Parathyroid adenoma (tissue), 2 donors: ENCODE measurements around the gene ZNF683.
"Not testable (repeated sequence)": the region's sequence is repeated elsewhere in the genome, so short reads cannot be mapped to it uniquely, and the experiment has no call there.

Experiments
- H2AFZ ChIP-seq: fragments of 300-600 bp; sonication (generic); one replicate; pipeline ENCODE4 v1.7.0; 2017; ENCODE audit warnings: antibody characterized with exemption, mild to moderate bottlenecking
- H3K27ac ChIP-seq: fragments of 300-600 bp; sonication (generic); one replicate; pipeline ENCODE4 v1.7.0; 2017
- H3K27me3 ChIP-seq: fragments of 300-600 bp; sonication (generic); one replicate; pipeline ENCODE4 v1.7.0; 2017; ENCODE audit warnings: low read length; ENCODE audit not compliant: control insufficient read depth, insufficient read depth
- H3K36me3 ChIP-seq: fragments of 300-600 bp; sonication (generic); one replicate; pipeline ENCODE4 v1.7.0; 2017; ENCODE audit warnings: low read length; ENCODE audit not compliant: control insufficient read depth, insufficient read depth
- H3K4me1 ChIP-seq: fragments of 300-600 bp; sonication (generic); one replicate; pipeline ENCODE4 v1.7.0; 2017; ENCODE audit warnings: control low read depth
- H3K4me2 ChIP-seq: fragments of 300-600 bp; sonication (generic); one replicate; pipeline ENCODE4 v1.7.0; 2017; ENCODE audit warnings: low read length
- H3K4me3 ChIP-seq: fragments of 300-600 bp; sonication (generic); one replicate; pipeline ENCODE4 v1.7.0; 2017; ENCODE audit warnings: low read depth, low read length
- H3K79me2 ChIP-seq: fragments of 300-600 bp; sonication (generic); one replicate; pipeline ENCODE4 v1.7.0; 2017; ENCODE audit warnings: control low read depth
- H3K9ac ChIP-seq: fragments of 300-600 bp; sonication (generic); one replicate; pipeline ENCODE4 v1.7.0; 2017; ENCODE audit warnings: mild to moderate bottlenecking
- H3K9me3 ChIP-seq: fragments of 300-600 bp; sonication (generic); one replicate; pipeline ENCODE4 v1.7.0; 2017; ENCODE audit warnings: low read length; ENCODE audit not compliant: control insufficient read depth
- CTCF ChIP-seq: fragments of 300-600 bp; sonication (generic); IDR thresholded peaks from one replicate; pipeline ENCODE4 v1.7.0; 2017; ENCODE audit warnings: antibody characterized with exemption, mild to moderate bottlenecking
- donor health status: primary hyperparathyroidism.

Gene ZNF683

GRCh38 chr1:26376050-26376449 is 3.5 kb upstream of the ZNF683 start:
- Histone ChIP-seq H3K4me1 (no peaks in the 10 kb centered on the region), H3K9me3 (no peaks in the 10 kb centered on the region), H3K27ac (no peak overlapping the region), H3K9ac (no peak overlapping the region), H3K4me3 (no peak overlapping the region), H3K4me2 (no peak overlapping the region), H3K27me3 (no peaks in the 10 kb centered on the region), H3K79me2 (no peaks in the 10 kb centered on the region), H2AFZ (no peak overlapping the region), H3K36me3 (no peaks in the 10 kb centered on the region)
- no peak for TF ChIP-seq CTCF

- Histone ChIP-seq H3K4me2 (no peak overlapping the region), H3K4me1 (no peaks in the 10 kb centered on the region), H3K4me3 (no peak overlapping the region), H3K27ac (no peak overlapping the region), H2AFZ (no peak overlapping the region), H3K79me2 (no peaks in the 10 kb centered on the region), H3K9me3 (no peaks in the 10 kb centered on the region), H3K27me3 (no peaks in the 10 kb centered on the region), H3K9ac (no peak overlapping the region), H3K36me3 (no peaks in the 10 kb centered on the region)
- TF ChIP-seq CTCF: no peak
Measured at GRCh38 chr1:26375081-26375480, 2.5 kb upstream of the ZNF683 start.

GRCh38 chr1:26374361-26374760 is 1.8 kb upstream of the ZNF683 start:
- H3K27ac ChIP-seq, H3K9me3 ChIP-seq: not testable (repeated sequence)

GRCh38 chr1:26373789-26374188 is 1.2 kb upstream of the ZNF683 start:
- no peak overlapping the region for H3K27ac ChIP-seq
- no peaks in the 10 kb centered on the region for H3K4me1 ChIP-seq
- no peak overlapping the region for H3K4me2 ChIP-seq
- H3K79me2 ChIP-seq: no peaks in the 10 kb centered on the region
- no peaks in the 10 kb centered on the region for H3K36me3 ChIP-seq
- no peak overlapping the region for H2AFZ ChIP-seq
- TF ChIP-seq CTCF: no peak
- no peak overlapping the region for H3K4me3 ChIP-seq
- H3K9ac ChIP-seq: no peak overlapping the region
- no peaks in the 10 kb centered on the region for H3K9me3 ChIP-seq
- H3K27me3 ChIP-seq: no peaks in the 10 kb centered on the region

More at GRCh38 chr1:26374361-26374760, 1.8 kb upstream of the ZNF683 start:
- not testable (repeated sequence) for H2AFZ ChIP-seq, H3K4me2 ChIP-seq, H3K4me3 ChIP-seq, H3K36me3 ChIP-seq, H3K9ac ChIP-seq, H3K79me2 ChIP-seq, H3K27me3 ChIP-seq, H3K4me1 ChIP-seq

- H3K36me3 ChIP-seq: no peaks in the 10 kb centered on the region
- H3K4me1 ChIP-seq: no peaks in the 10 kb centered on the region
- H2AFZ ChIP-seq: no peak overlapping the region
- no peaks in the 10 kb centered on the region for H3K79me2 ChIP-seq
- no peak overlapping the region for H3K27ac ChIP-seq
- no peak overlapping the region for H3K4me3 ChIP-seq
- H3K4me2 ChIP-seq: no peak overlapping the region
- no peak overlapping the region for H3K9ac ChIP-seq
- no peak for TF ChIP-seq CTCF
- no peaks in the 10 kb centered on the region for H3K9me3 ChIP-seq
- H3K27me3 ChIP-seq: no peaks in the 10 kb centered on the region
Measured at GRCh38 chr1:26373281-26373680, 731 bp upstream of the ZNF683 start.
